ENCODE results near the gene FAM83C. TPM values are rescaled to one million over a fixed set of nuclear protein-coding genes. Genes with fewer than 3 reads are reported as not detected.

The FAM83C gene
- total RNA-seq, 1 experiment from 2014 or later, result not detected

DNA sequence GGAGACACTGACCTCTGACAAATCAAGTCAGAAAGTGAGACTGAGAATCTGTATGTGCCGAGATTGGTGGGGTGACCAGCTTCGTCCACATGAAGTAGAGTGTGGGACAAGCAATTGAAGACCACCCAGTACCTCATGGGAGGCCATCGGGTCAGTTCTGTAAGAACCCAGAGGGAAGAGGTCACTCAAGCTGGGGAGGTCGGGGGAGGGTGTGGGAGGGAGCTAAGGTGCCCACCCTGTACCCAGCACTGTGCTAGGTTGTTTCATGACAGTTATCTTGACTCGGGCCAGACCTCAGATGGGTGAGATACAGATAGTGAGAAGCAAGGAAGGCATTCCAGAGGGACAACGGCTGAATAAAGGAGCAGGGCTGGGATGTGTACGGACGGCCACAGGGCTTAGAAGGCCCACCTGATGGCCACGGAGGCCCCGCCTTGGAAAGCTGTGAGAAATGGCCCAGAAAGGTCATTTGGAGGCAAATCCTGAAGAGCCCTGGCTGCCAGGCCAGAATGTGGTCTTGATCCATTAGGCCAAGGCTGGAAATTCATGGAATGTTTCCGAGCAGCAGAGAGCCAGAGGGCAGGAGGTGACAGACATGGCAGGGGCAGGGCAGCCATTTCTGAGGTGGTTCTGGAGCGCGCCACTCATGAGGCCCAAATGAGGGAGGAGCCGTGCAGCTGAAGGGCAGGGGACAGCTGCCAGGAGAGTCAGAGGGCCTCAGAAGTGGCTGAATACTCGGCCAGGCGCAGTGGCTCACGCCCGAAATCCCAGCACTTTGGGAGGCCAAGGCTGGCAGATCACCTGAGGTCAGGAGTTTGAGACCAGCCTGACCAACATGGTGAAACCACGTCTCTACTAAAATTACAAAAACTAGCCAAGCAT, 22.0 kb downstream of the FAM83C start:
- H3K4me2 ChIP-seq (ENCODE audit: low read length), result no peak overlapping the region
- no peaks in the 10 kb centered on the region for H3K27me3 ChIP-seq (ENCODE audit: low read length)
- H4K20me1 ChIP-seq (ENCODE audit: low read length), result no peaks in the 10 kb centered on the region
- no peaks in the 10 kb centered on the region for H3F3A ChIP-seq (ENCODE audit: low read length, unreplicated experiment)
- H3K9me2 ChIP-seq (replicated peaks; ENCODE audit: low read length), result no peaks in the 10 kb centered on the region
- DNase-seq (no peak), ATAC-seq (no peak)
- no peaks in the 10 kb centered on the region for H3K36me3 ChIP-seq (ENCODE audit: low read depth, low read length)
- intact Hi-C loops (cut with micrococcal nuclease), result no loop called here
- H3K9me3 ChIP-seq (ENCODE audit: low read length), result no peaks in the 10 kb centered on the region
- TF ChIP-seq EZH2phosphoT487 (IDR thresholded peaks at IDR 0.05; ENCODE audit: borderline replicate concordance, low read length) (no peak), EZH2 (IDR thresholded peaks at IDR 0.05; ENCODE audit: low read length, unreplicated experiment) (no peak)
- TF ChIP-seq, protein P1, sequence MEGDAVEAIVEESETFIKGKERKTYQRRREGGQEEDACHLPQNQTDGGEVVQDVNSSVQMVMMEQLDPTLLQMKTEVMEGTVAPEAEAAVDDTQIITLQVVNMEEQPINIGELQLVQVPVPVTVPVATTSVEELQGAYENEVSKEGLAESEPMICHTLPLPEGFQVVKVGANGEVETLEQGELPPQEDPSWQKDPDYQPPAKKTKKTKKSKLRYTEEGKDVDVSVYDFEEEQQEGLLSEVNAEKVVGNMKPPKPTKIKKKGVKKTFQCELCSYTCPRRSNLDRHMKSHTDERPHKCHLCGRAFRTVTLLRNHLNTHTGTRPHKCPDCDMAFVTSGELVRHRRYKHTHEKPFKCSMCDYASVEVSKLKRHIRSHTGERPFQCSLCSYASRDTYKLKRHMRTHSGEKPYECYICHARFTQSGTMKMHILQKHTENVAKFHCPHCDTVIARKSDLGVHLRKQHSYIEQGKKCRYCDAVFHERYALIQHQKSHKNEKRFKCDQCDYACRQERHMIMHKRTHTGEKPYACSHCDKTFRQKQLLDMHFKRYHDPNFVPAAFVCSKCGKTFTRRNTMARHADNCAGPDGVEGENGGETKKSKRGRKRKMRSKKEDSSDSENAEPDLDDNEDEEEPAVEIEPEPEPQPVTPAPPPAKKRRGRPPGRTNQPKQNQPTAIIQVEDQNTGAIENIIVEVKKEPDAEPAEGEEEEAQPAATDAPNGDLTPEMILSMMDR (conservative IDR thresholded peaks at IDR 0.05; ENCODE audit: low read depth, low read length), result no peak
- no peaks in the 10 kb centered on the region for H3K79me2 ChIP-seq (ENCODE audit: low read length)
- no peak overlapping the region for H2AFZ ChIP-seq (ENCODE audit: low read length)
- POLR2A ChIA-PET (ENCODE audit: unreplicated experiment), result no interaction called here
- no TSS peak for BruUV-seq (replicated peaks)
- CTCF ChIA-PET, result interaction anchor here (1.4 to 1.6 kb wide), 2 partner anchors 125 to 174 kb away, joined by 6 to 9 read pairs; no protein-coding TSS in a partner anchor
- H3K9ac ChIP-seq (ENCODE audit: low read length), result no peak overlapping the region
- no peaks in the 10 kb centered on the region for H3K4me1 ChIP-seq (ENCODE audit: insufficient read depth, low read length)
- no peak overlapping the region for H3K4me3 ChIP-seq (ENCODE audit: low read length)
- no peak overlapping the region for H3K27ac ChIP-seq (ENCODE audit: low read length)

DNA sequence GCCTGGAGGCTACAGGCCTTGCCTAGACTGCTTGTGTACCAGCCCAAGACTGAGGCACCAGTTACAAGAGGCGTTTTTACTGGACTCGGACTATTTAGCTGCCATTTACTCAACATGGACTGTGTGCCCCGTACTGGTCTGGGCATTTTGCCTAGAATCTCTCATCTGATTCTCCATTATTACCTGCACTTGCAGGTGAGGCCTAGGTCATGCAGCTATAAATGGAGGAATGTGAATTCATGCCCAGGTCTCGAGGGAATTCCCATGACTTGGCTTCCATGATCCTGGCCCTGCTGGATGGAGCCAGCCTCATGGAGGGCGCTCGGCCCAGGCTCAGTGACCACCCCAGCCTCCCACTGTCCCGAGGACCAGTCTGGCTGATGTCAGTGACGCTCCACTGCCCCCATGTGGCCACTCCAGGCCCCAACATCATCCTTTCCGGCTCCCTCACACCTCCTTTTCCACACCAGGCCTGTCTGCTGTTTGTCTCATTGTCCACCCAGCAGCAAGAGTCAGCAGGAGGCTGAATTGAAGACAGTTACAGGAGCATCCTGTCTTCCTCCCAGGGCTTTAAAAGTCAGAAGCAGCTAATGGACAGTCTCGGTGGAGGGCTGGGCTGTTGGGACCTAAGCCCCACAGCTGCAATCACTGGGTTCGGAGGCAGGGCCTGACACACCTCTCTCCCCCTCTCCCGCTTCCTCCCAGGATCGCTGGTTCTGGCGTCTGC, 23.0 kb downstream of the FAM83C start:
- Histone ChIP-seq H4K20me1 (ENCODE audit: low read length) (no peaks in the 10 kb centered on the region), H3F3A (ENCODE audit: low read length, unreplicated experiment) (no peaks in the 10 kb centered on the region), H3K79me2 (ENCODE audit: low read length) (no peaks in the 10 kb centered on the region), H3K27me3 (ENCODE audit: low read length) (no peaks in the 10 kb centered on the region), H2AFZ (ENCODE audit: low read length) (no peak overlapping the region), H3K4me3 (ENCODE audit: low read length) (no peak overlapping the region), H3K9me2 (replicated peaks; ENCODE audit: low read length) (no peaks in the 10 kb centered on the region), H3K9ac (ENCODE audit: low read length) (no peak overlapping the region), H3K27ac (ENCODE audit: low read length) (no peak overlapping the region), H3K4me2 (ENCODE audit: low read length) (no peak overlapping the region), H3K36me3 (ENCODE audit: low read depth, low read length) (no peaks in the 10 kb centered on the region), H3K9me3 (ENCODE audit: low read length) (no peaks in the 10 kb centered on the region), H3K4me1 (ENCODE audit: insufficient read depth, low read length) (peaks cover 5% of the 10 kb centered on the region)
- CTCF ChIA-PET, result interaction anchor here (0.5 to 1.6 kb wide), 4 partner anchors 15 to 173 kb away, joined by 4 to 9 read pairs (median 8); partner anchors contain the start of genes EDEM2 and EIF6
- intact Hi-C loops (cut with micrococcal nuclease), result loop anchor here (1.0 to 10.0 kb wide), 2 partner anchors 124 to 434 kb away; no protein-coding TSS in a partner anchor
- peak; percentile 67 for DNase-seq
- peak; percentile 80 for ATAC-seq
- BruUV-seq (replicated peaks), result no TSS peak
- POLR2A ChIA-PET (ENCODE audit: unreplicated experiment), result interaction anchor here (0.5 kb wide), 1 partner anchor 42 kb away, joined by 4 read pairs; no protein-coding TSS in a partner anchor
- TF ChIP-seq EZH2phosphoT487 (IDR thresholded peaks at IDR 0.05; ENCODE audit: borderline replicate concordance, low read length), result no peak
- TF ChIP-seq, protein P1 (conservative IDR thresholded peaks at IDR 0.05; ENCODE audit: low read depth, low read length), result peak; percentile 94
- TF ChIP-seq EZH2 (IDR thresholded peaks at IDR 0.05; ENCODE audit: low read length, unreplicated experiment), result no peak
